NCI-H2107 (cell line): ENCODE measurements around the gene NXF1.
"Not testable (repeated sequence)": the region's sequence is repeated elsewhere in the genome, so short reads cannot be mapped to it uniquely, and the experiment has no call there.

ENCODE experiments used
- DNase-seq: peaks from one replicate; lab custom pipeline; 2025; lab: John Stamatoyannopoulos, UW

NXF1 gene

GRCh38 chr11:62805076-62805892 is at the start of gene NXF1:
NXF1 (minus strand) TSS chr11:62805440; CDS start chr11:62805356, 84 bp downstream.
- peak; percentile 94 for DNase-seq

GRCh38 chr11:62854013-62854824 is 49.0 kb upstream of the NXF1 start:
- no peak for DNase-seq

- DNase-seq: no peak
Measured at GRCh38 chr11:62853279-62853965, 48.2 kb upstream of the NXF1 start.

GRCh38 chr11:62852523-62853188 is 47.4 kb upstream of the NXF1 start:
- DNase-seq: no peak

- DNase-seq: no peak
Measured at GRCh38 chr11:62851807-62852522, 46.7 kb upstream of the NXF1 start.

GRCh38 chr11:62850911-62851806 is 45.9 kb upstream of the NXF1 start:
- DNase-seq: no peak

- no peak for DNase-seq
Measured at GRCh38 chr11:62847767-62848314, 42.6 kb upstream of the NXF1 start.

GRCh38 chr11:62846177-62846576 is 40.9 kb upstream of the NXF1 start:
- no peak for DNase-seq

- DNase-seq: no peak
Measured at GRCh38 chr11:62844154-62844553, 38.9 kb upstream of the NXF1 start.

GRCh38 chr11:62843466-62843865 is 38.2 kb upstream of the NXF1 start:
- DNase-seq: no peak

GRCh38 chr11:62842891-62843290 is 37.7 kb upstream of the NXF1 start:
- DNase-seq: not testable (repeated sequence)

- no peak for DNase-seq
Measured at GRCh38 chr11:62842171-62842741, 37.0 kb upstream of the NXF1 start.

GRCh38 chr11:62841361-62842170 is 36.3 kb upstream of the NXF1 start:
- DNase-seq: peak; percentile 77

GRCh38 chr11:62840721-62841360 is 35.6 kb upstream of the NXF1 start:
- DNase-seq: not testable (repeated sequence)

GRCh38 chr11:62839050-62839945 is 34.1 kb upstream of the NXF1 start, which contains the start of gene WDR74:
WDR74 (minus strand) TSS chr11:62839590; CDS start chr11:62839570, 20 bp downstream.
- DNase-seq: peak; percentile 88

GRCh38 chr11:62835336-62835735 is 30.1 kb upstream of the NXF1 start:
- no peak for DNase-seq
